ENCODE data around the gene COL4A6.

GRCh38 chrX:108447303-108447702, 9.1 kb upstream of the COL4A6 start:
- TF ChIP-seq CTCF (conservative IDR thresholded peaks at IDR 0.05; ENCODE audit: low read length) (no peak), EZH2phosphoT487 (IDR thresholded peaks at IDR 0.05; ENCODE audit: borderline replicate concordance, low read depth, low read length) (no peak)

Measured in OCI-LY7 (cell line).